ENCODE measurements around the gene NAV3.
A peak's percentile ranks its signal among the peaks of the same experiment; 100 is the strongest.

Gene NAV3

DNA sequence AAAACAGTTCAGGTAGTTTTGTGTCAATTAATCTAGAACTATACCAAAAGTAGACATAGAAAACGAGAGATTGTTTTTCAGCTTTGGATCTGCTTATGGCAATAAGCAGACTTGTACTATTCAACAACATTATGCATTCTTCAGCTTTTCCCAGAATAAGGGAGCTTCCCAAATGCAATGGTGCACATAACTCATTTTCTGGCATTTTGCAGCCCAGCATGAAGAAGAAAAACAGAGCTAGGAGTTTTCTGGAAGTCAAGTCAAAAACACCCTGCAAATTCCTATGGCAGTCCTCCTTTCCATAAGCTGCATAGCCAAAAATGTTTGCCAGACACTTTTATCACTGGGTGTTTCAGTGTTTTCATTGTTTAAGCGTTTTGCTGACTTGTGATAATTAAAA is 314.7 kb downstream of the NAV3 start:
- DNase-seq = no peak

DNA sequence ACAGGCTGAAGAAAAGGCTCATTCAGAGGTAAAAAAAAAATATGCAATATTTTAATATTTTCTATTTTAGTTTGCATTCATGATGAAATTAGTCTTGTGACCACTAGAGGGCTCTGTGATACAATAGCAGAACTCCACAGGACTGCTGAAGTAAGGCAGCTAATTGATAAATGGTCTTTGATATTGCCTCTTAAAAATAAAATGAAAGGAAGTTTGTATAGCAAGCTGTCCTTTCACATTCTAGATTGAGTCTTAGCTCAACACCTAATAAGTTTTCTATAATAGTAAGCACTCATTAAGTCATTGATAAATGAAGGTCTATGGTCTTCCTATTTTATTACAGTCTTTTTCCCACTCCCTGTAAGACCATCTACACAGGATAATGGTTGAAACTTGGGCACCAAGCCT is 315.7 kb downstream of the NAV3 start:
- DNase-seq = peak in 1 of 2 donors; percentile 4

DNA sequence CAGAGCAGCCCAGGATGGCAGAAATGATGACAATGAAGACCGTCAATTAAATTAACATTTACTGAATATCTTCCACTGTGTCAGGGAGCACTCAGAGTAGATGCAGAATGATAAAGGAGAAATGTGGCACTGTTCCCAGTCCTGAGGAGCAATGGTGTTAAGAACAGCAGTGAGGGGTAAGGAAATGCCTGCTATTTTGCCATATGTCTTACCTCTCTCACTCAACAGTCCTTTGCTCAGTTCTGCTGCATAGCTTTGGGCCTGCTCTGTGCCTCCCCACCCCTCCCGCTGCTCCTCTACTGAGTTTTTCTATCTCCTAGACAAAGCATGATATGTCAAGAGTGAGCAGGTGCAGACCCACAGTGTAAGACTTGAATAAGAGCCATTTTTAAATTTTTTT is 318.8 kb downstream of the NAV3 start:
- no peak for DNase-seq

DNA sequence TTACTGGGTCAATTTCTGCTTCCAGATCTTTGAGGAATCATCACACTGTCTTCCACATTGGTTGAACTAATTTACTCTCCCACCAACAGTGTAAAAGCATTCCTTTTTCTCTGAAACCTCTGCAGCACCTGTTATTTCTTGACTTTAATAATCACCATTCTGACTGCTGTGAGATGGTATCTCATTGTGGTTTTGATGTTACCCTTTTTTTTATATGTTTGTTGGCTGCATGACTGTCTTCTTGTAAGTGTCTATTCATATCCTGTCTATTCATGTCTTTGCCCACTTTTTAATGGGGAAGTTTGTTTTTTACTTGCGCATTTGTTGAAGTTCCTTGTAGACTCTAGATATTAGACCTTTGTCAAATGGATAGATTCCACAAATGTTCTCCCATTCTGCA is 324.9 kb downstream of the NAV3 start:
- no peak for DNase-seq

DNA sequence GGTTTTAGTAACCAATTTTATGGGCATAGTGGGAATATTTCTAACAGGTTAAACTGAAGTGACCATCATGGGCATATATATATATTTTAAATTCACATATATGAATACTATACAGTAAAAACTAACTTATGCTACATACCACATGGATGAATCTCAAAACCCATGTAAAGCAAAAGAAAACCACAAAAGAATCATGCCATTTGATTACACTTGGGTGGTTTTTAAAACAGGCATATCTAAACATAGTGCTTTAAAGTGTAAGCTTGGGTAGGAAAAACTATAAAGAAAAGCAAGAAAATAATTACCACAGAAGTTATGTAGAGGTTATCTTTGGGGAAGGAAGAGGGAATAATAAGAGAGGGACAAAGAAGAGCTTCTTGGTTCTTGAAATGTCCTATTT is 326.1 kb downstream of the NAV3 start:
- no peak for DNase-seq

DNA sequence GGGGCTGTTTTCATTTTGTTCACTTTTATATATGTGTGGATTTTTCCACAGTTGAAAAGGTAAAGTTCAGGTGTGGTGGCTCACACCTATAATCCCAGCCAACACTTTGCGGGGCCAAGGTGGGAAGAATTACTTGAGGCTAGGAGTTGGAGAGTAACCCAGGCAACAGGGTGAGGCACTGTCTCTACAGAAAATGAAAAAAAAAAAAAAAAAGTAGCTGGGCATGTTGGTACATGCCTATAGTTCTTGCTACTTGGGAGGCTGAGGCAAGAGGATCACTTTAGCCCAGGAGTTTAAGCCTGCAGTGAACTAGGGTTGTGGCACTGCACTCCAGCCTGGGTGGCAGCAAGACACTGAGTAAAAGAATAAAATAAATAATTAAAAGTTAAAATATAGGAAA is 326.5 kb downstream of the NAV3 start:
- no peak for DNase-seq

DNA sequence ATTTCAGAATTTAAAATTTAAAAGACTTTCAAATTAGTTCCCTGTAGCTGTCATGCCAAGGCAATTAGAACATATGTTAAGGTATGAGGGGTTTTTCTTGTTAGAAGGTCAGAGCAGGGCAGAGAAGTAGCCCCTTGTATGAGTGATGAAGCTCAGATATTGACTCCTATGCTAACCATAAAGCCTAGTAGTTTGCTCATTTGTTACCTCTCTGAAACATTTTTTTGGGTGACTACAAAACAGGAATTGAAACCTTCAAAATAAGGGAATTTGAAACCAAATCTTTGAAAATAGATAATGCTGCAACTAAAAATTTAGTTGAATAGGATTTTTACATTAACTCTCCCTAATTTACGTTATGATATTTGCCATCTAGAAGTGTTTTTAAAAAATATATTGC is 333.5 kb downstream of the NAV3 start:
- DNase-seq = no peak

DNA sequence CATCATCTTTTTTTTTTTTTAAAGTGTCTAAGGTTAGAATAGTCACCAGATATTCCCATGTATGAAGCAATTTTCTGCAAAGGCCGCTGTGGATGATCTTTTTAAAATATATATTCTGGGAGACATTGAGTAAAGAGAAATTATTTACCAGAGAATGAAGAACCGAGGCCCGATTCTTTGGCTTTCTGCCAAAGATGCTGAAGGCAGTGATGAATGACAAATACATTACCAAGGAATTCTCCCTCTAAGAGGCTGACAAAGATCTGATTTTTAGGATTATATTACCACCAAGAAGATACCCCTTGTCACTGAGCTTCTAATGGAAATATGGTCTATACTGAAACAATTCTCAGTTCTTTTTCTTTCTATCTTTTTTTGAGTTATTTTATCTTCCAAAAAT is 336.8 kb downstream of the NAV3 start:
- no peak for DNase-seq

DNA sequence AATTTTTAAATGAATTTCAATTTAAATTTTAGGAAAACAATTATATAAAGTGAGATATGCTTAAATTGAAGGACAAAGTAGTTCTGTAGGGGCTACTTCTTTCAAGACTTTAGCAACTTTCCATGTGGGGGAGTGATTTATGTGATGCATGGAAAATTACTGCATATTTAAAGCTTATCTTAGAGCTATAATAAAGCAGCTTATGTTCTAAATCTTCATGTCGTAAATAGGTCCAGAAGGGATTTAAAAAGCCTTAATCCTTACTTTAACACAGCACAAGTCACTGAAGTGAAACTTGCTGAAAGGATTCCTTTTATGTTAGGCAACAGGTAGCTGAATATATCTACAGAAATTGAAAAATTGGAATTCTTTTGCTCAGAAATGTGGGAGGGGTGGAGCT is 340.4 kb downstream of the NAV3 start:
- no peak for DNase-seq

DNA sequence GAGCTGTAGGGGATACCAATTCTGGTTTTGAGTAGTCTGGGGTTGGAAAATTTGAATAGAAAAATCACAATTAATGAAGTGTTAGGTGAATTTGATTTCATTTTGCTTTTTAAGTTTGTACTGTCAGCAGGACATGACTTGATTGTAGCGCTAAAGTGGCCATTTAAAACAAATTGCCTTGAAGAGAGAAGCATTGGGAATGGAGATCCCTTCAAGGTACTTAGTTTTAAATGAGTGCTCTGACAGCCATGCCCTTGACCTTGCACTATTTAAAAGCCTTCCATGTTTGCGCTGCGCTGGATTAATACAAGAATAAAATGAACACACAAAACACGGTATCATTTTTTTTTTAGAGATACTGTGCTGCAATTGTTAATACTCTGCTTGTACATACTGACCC is 345.9 kb downstream of the NAV3 start:
- no peak for DNase-seq

DNA sequence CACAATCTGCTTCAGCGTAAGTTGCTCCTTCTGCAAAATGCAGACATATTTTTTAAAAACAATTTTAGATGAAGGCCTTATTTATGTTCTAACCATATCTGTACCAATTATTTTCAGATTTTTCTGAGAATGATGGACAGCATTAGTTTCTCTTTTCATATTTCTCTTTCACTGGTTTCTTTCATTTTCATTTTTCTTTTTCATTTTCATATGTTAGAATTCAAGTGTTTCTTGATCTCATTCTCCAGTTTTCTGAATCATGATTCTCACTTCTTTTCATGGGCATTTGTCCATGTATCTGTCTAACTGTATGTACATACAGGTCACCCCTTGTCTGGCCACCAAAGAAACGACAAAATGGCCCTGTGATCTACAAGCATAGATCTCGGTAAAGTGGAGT is 346.6 kb downstream of the NAV3 start:
- DNase-seq = no peak

DNA sequence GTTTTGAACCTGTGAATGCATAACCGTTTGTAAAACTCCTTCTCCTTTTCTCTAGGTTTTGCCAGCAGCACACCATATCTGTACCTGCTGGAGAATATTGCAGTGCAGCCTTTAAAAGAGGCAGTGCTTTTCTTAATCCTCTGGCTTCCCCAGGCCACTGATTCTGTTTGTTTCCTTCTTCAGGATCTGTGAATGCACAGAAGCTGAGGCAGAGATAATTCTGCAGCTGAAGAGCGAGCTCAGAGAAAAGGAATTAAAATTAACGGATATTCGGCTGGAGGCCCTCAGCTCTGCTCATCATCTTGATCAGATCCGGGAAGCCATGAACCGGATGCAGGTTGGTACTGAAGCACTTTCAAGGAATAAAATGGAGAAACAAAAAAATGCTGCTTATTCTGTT is 348.7 kb downstream of the NAV3 start:
- DNase-seq = no peak

DNA sequence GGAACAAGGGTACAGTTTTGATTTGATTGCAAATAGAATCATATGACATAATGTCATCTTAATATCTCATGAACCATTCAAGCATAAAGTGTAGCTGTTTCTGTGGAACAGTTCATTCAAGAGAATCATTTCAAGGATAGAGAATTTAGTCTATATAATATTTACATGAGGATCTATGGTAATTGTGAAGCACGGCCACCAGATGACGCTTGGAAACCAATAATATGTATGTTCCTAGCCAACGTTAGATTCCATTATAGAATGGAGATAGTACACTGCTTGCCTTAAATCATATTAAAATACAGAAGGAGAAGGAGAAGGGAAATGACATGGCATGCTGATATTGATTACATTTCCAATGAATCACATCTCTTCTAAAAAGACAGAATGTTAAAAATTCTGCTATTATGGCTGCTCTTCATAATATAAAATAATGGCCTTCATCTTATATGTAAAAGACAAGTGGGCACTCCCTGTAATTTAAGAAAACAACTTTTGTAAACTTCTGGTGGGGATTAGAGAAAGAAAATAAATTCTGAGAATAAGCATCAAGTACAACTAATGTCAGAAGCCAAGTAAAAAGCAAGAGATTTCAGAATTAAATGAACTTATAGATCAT is 351.0 kb downstream of the NAV3 start:
- no peak for DNase-seq

DNA sequence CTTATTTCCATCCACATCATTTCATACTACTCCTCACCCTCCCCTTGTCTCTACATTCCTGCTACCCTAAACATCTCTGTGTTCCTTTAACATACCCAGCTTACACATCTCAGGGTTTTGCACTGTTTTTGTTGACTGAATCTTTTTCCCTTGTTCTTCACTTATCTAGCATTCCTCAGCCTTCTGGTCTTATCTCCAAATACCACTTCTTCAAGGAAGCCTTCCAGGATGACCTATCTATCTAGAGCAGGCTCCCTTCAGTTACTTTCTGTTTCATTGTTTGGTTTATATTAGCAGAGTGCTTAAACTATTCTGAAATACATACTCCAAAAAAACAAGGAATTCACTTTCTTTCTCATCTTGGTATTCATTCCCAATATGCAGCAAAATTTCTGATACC is 353.1 kb downstream of the NAV3 start:
- DNase-seq = no peak

DNA sequence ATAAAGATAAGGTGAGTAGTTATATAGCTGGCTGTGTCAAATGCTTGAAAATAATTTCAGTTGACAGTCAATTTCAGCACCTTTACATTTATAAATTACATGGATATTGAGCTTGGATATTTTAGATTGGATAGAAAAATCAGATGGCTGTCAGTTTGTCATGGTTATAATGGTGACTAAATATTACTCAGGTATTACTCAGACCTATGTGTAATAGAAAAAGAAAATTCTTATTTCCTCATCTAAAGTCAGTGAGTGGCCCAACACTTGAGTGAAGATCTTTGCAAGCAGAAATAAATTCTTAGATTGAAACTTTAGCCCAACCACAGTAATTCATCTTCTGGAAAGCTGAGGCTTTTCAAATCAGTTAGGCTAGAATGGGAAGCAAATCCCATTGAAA is 354.4 kb downstream of the NAV3 start:
- no peak for DNase-seq

DNA sequence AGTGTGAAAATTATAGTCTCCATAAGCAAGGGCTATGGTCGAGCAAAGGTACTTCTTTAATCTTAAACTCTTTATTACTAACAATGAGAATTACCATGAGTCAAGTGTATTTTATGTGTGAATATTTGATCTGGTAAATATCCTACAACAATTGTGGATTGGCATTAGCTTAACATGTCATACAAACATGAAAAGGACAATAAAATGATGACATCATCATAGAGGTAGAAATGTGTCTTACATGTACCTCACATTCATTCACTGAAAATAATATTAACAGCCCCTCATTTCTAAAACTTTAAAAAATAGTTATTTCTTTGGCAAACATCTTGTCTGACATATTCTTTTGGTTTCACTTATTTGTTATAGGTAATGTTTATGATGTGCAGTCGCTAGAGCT is 355.0 kb downstream of the NAV3 start:
- DNase-seq = no peak

DNA sequence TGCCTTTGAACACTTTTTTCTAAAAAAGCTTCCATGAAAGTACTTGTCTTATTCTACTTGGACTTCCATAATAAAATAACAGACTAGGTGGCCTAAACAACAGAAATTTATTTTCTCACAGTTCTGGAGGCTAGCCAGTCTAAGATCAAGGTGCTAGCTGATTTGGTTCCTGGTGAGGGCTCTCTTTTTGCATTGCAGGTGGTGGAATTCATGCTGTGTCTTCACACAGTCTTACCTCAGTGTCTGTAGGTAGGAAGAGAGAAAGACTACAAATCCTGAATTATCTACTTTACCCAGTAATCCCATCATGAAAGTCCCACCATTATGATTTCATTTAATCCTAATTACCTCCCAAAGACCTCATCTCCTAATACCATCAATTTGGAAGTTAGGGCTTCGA is 356.0 kb downstream of the NAV3 start:
- DNase-seq = no peak

DNA sequence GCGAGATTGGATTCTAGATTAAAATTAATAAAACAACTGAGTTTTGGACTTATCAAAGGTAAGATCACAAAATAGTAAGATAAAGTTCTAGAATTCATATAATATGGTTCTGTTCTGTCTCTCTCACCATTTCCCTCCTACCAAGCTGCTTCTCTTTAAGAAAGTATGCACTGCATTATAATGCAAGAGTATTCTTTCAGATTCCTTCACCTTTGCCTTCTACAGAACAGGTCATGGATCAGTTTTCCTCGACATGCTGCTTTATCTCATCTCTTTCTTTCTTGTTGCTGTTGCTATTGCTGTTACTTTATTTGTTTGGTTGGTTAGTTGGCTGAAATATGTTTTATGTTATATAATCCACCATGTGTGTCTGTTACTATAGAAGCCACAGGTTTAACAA is 357.0 kb downstream of the NAV3 start:
- DNase-seq = no peak

DNA sequence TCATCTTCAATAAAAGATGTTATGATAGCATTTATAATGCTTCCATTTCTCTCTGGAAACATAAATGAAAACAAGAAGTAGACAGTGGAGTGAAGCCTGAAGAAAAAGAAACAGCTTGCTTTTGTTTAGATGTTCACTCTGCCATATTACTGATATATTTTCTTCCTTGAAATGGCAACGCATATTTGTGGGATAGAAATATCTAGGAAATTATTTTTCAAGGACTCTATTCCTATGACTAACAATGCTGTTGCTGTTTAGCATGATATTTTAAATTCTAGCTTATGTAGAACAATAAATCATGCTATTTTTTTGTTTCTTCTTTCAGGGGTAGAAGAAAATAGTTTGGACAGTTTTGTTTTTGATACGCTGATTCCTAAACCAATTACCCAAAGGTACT is 359.0 kb downstream of the NAV3 start:
- DNase-seq = no peak

DNA sequence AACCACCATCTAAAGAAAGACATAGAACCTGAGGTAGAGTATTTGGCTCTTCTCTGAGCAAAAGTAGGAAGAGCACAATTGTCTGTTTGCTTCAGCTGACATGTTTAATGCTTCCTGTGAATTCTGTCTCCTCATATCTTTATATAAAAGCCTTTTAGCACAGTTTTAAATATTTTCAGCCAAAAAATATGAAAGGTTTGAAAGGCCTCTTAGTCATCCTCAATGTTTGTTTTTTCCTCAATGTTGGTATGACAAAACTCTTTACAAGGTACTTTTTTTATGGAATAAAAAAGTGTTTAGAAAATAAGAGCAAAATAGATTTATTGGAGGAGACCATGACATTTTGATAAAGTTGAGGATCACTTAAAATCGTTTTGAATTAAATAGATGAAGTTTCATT is 360.9 kb downstream of the NAV3 start:
- no peak for DNase-seq

DNA sequence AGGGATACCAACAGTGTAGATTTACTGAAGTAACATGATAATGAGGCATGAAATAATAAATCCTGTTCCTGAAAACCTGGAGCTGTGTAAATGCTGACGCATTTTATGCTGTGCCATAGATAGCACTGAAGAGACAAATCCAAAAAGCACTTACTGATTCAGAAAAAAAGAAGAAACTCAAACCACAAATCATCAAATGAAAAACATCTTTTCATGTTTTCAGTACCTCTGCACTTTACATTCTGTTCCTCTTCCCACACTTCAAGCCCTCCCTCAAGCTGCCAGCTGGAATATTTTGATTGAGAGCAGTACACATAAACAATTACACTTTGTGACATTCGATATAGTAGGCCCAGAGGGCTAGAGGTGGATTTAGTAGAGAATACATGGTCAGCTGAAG is 362.3 kb downstream of the NAV3 start:
- no peak for DNase-seq

DNA sequence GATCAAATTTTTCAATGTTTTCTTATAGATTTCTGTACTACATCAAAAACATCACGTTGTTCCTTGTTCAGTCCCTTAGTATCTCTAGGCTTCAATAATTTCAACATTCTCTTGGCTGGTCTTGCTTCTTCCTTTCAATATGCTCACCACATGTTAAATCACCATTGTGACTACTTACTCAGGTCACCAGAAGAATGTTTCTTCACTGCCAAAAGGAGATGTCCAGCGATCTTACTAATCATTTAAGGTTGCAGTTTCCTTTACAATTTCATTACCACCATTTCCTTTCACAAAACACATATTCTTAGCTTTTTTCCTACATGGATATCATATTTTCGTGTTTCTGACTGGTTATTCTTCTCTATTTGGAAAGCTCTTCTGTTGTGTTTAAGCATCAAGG is 363.8 kb downstream of the NAV3 start:
- DNase-seq = no peak

DNA sequence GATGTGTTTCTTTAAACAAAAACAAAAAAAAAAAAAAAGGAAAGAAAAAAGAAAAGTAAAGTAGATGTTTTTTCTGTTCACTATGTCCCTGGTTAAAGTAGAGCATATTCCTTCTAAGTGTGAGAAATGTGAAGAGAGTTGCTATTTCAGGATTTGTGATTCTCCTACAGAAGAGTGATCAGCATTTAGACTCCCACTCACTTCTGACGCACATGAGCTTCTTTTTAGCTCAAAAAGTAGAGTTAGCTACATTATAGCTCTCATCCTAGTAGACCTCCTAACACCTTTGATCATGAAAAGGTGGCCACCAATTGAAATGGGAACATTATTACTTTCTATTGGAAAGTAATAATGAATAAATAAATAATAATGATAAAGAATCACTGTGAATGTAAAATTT is 368.2 kb downstream of the NAV3 start:
- no peak for DNase-seq

DNA sequence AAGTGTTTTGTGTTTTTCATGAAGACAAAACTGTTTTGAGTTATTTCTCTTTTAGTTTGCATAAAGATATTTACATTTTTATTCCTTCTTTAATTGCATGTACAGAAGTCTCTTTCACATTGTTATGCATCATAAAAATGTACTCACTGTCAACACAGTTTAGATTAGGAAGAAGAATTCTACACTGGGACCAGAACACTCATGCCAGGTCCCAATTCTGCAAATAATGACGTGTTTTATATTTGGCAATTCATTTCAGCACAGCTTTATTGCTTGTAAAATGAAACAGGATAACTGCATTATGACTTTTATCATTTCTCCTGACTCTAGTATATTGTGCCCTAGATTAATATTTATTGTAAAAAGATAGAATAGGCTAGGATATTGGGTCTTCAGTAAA is 369.2 kb downstream of the NAV3 start:
- no peak for DNase-seq

DNA sequence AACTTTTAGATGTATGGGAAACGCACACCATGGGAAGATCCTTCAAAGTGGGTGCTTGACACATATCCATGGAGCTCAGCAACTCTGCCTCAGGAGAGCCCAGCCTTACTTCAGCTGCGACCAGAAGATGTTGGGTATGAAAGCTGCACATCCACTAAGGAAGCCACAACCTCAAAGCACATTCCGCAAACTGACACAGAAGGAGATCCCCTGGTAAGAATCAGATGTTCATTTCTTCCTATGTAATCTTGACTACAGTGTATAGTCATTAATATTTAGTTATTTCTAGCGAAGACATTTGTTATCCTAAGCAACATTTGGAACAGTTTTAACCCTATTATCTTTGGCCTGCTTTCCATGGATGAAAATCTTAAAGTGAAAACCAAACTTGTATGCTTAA is 374.2 kb downstream of the NAV3 start:
- DNase-seq = no peak

DNA sequence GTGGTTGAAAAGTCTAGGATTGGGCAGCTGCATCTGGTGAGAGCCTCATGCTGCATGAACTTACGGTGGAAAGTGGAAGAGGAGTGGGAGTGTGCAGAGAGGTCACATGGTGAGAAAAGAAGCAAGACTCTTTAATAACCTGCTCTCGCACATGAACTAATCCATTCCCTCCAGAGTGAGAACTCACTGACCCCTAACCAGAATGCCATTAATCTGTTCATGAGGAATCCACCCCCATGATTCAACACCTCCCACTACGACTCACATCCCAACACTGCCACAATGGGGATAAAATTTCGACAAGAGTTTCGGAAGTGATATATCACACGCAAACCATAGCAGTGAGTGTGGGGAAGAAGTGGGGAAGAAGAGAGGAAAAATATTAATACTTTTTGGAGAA is 377.4 kb downstream of the NAV3 start:
- no peak for DNase-seq

Measured in CD4-positive, alpha-beta T cell treated with Interleukin-4 for 1 hour (primary cell).